Upper lobe of right lung (tissue), 1 donor: ENCODE results near the gene PACRG. TPM values are rescaled to one million over a fixed set of nuclear protein-coding genes. Genes with fewer than 3 reads are reported as not detected.
A peak's percentile ranks its signal among the peaks of the same experiment; 100 is the strongest.

Source experiments
- ATAC-seq: fragments of 200-7000 bp; cut with Tn5 transposase; one replicate; pipeline ENCODE4 v1.9.1; 2020; ENCODE audit warnings: mild to moderate bottlenecking, moderate library complexity
- DNase-seq: peaks from one replicate; pipeline ENCODE4 v3.0.0-alpha.2; 2020
- H3K27ac ChIP-seq: fragments of 200-600 bp; one replicate; pipeline ENCODE4 v1.8.0; 2022
- H3K27me3 ChIP-seq: fragments of 200-600 bp; one replicate; pipeline ENCODE4 v1.8.0; 2022; ENCODE audit warnings: mild to moderate bottlenecking
- H3K36me3 ChIP-seq: fragments of 200-600 bp; one replicate; pipeline ENCODE4 v1.8.0; 2022
- H3K4me1 ChIP-seq: fragments of 200-600 bp; one replicate; pipeline ENCODE4 v1.8.0; 2022
- H3K4me3 ChIP-seq: fragments of 200-600 bp; one replicate; pipeline ENCODE4 v1.8.0; 2022; ENCODE audit warnings: mild to moderate bottlenecking
- H3K9me3 ChIP-seq: fragments of 200-600 bp; one replicate; pipeline ENCODE4 v1.8.0; 2022
- CTCF ChIP-seq: fragments of 200-600 bp; IDR thresholded peaks from one replicate; pipeline ENCODE4 v1.8.0; 2022; ENCODE audit warnings: antibody characterized with exemption
- intact Hi-C: fragments of 100-400 bp; cut with DNase I; formaldehyde crosslinking; loops from one replicate; pipeline ENCODE4 v1.11.0; 2022
- total RNA-seq: library from RNA; stranded (reverse); fragmentation: NEBNext Ultra II Directional; extraction: Animal tissue kit (Norgen Biotek cat#: 25700); gene quantifications from one replicate; pipeline ENCODE4 v1.2.1, GENCODE V29; 2021
- donor health status: DM: no; HTN: yes; CAD: no; lungs with severe emphysema.

Gene PACRG
- total RNA-seq, 1 donor from 2014 or later, result 1.5 TPM

- Histone ChIP-seq H3K27ac (no peak overlapping the region), H3K4me3 (no peak overlapping the region), H3K36me3 (no peaks in the 10 kb centered on the region), H3K4me1 (no peaks in the 10 kb centered on the region), H3K9me3 (no peaks in the 10 kb centered on the region), H3K27me3 (no peaks in the 10 kb centered on the region)
- intact Hi-C loops, result no loop called here
- no peak for TF ChIP-seq CTCF
- DNase-seq (no peak), ATAC-seq (no peak)
Measured at GRCh38 chr6:163120223-163120622, 392.4 kb downstream of the PACRG start.

- Histone ChIP-seq H3K36me3 (no peaks in the 10 kb centered on the region), H3K27ac (no peak overlapping the region), H3K4me1 (no peaks in the 10 kb centered on the region), H3K9me3 (no peaks in the 10 kb centered on the region), H3K4me3 (no peak overlapping the region), H3K27me3 (no peaks in the 10 kb centered on the region)
- no peak for DNase-seq
- no peak for TF ChIP-seq CTCF
- intact Hi-C loops, result no loop called here
- no peak for ATAC-seq
Measured at GRCh38 chr6:163121270-163121669, 393.5 kb downstream of the PACRG start.

- H3K4me3 ChIP-seq, result no peak overlapping the region
- TF ChIP-seq CTCF, result no peak
- H3K4me1 ChIP-seq, result no peaks in the 10 kb centered on the region
- intact Hi-C loops, result no loop called here
- H3K27ac ChIP-seq, result no peak overlapping the region
- ATAC-seq, result peak; percentile 27
- no peaks in the 10 kb centered on the region for H3K27me3 ChIP-seq
- H3K9me3 ChIP-seq, result no peaks in the 10 kb centered on the region
- no peak for DNase-seq
- no peaks in the 10 kb centered on the region for H3K36me3 ChIP-seq
Measured at GRCh38 chr6:163122365-163122764, 394.6 kb downstream of the PACRG start.

- H3K4me3 ChIP-seq, result no peak overlapping the region
- H3K9me3 ChIP-seq, result no peaks in the 10 kb centered on the region
- no peaks in the 10 kb centered on the region for H3K27me3 ChIP-seq
- no peak for DNase-seq
- ATAC-seq, result no peak
- intact Hi-C loops, result no loop called here
- H3K27ac ChIP-seq, result no peak overlapping the region
- no peaks in the 10 kb centered on the region for H3K4me1 ChIP-seq
- no peak for TF ChIP-seq CTCF
- H3K36me3 ChIP-seq, result no peaks in the 10 kb centered on the region
Measured at GRCh38 chr6:163123098-163123497, 395.3 kb downstream of the PACRG start.

- intact Hi-C loops, result no loop called here
- TF ChIP-seq CTCF, result no peak
Measured at GRCh38 chr6:163126741-163127140, 399.0 kb downstream of the PACRG start.

GRCh38 chr6:163127587-163127986 lies 399.8 kb downstream of the PACRG start:
- Histone ChIP-seq H3K27me3 (no peaks in the 10 kb centered on the region), H3K4me3 (no peak overlapping the region), H3K36me3 (no peaks in the 10 kb centered on the region), H3K9me3 (no peaks in the 10 kb centered on the region), H3K27ac (no peak overlapping the region), H3K4me1 (no peaks in the 10 kb centered on the region)
- intact Hi-C loops, result no loop called here
- no peak for TF ChIP-seq CTCF
- no peak for ATAC-seq
- no peak for DNase-seq

More at GRCh38 chr6:163126741-163127140, 399.0 kb downstream of the PACRG start:
- Histone ChIP-seq H3K36me3 (no peaks in the 10 kb centered on the region), H3K27me3 (no peaks in the 10 kb centered on the region), H3K4me1 (no peaks in the 10 kb centered on the region), H3K4me3 (no peak overlapping the region), H3K9me3 (no peaks in the 10 kb centered on the region), H3K27ac (no peak overlapping the region)
- DNase-seq, result no peak
- peak; percentile 33 for ATAC-seq
